HG03457 (cell line): ENCODE data around the gene PREB.
"Not testable (repeated sequence)": the region's sequence is repeated elsewhere in the genome, so short reads cannot be mapped to it uniquely, and the experiment has no call there.

ENCODE experiments used
- ATAC-seq: cut with Tn5 transposase; IDR thresholded peaks from one replicate; pipeline ENCODE4 v1.9.1; 2021; ENCODE audit warnings: moderate number of reproducible peaks; ENCODE audit not compliant: unreplicated experiment

PREB gene

DNA sequence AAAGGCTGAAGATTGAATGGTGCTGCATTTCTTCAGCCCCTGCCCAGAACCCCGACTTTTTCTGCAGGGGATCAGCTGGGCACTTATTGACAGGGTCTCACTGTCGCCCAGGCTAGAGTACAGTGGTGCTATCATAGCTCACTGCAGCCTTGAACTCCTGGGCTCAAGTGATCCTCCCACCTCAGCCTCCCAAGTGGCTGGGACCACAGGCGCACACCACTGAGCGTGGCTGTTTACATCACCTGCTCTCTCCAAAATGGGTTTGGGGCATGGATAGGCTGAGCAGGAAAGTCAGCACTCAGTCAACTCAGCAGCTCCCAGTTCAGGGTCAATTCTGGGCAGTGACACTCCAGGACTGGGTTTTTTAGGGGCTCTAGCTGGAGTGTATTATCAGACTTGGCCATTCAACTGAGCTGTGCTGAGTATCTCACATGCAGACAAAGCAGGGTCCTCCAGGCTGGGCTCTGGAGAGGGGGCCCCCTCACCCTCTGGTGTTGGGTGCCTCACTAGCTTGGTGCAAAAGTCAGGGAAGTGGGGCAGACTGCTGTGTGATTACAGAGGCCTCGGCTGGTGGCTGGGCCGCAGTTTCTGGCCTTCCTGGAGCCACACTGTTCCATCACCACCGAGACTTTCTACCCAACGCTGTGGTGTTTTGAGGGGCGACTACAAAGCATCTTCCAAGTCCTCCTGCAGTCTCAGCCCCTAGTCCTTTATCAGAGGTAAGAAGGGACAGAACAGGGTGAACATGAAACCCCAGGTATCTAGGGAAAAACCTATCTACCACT, 6.4 kb downstream of the PREB start:
- ATAC-seq: no peak

DNA sequence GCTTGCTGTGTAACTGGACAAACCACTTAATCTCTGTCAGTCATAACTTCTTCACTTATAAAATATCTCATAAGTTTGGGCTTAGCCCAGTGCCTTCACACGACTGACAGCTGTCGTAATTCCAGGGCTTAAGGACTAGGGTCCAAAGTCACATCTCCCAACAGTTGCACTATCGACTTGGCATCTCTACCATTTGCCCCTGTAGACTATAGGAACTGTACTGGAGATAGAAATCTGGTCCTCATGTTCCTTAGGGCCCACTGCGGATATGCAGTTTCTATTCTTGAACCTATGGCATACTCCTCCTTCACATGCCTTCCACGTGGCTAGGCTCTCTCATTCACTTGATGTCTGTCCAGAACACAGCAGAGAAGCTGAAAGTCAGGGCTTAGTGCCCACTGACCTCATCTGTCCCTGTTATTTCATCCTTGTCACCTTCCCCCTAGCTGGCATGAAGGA, 8.2 kb downstream of the PREB start:
- no peak for ATAC-seq

DNA sequence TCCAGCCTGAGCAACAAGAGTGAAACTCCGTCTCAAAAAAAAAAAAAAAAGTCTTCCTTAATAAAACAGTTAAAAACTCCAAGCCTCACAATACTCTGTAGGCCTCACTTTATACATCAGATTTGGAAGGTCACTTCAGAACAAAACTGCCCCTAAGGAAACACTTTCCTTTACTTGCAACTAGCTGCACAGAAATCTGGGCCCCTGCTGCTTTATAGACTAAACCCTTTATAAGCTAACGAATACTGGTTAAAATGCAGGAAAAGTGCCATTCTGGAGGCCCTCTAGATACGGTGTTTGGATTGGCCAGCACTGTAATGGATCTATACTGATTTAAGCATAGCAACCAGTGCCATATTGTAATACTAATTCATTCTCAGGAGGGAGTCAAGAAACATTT, 9.3 kb downstream of the PREB start:
- ATAC-seq: no peak

DNA sequence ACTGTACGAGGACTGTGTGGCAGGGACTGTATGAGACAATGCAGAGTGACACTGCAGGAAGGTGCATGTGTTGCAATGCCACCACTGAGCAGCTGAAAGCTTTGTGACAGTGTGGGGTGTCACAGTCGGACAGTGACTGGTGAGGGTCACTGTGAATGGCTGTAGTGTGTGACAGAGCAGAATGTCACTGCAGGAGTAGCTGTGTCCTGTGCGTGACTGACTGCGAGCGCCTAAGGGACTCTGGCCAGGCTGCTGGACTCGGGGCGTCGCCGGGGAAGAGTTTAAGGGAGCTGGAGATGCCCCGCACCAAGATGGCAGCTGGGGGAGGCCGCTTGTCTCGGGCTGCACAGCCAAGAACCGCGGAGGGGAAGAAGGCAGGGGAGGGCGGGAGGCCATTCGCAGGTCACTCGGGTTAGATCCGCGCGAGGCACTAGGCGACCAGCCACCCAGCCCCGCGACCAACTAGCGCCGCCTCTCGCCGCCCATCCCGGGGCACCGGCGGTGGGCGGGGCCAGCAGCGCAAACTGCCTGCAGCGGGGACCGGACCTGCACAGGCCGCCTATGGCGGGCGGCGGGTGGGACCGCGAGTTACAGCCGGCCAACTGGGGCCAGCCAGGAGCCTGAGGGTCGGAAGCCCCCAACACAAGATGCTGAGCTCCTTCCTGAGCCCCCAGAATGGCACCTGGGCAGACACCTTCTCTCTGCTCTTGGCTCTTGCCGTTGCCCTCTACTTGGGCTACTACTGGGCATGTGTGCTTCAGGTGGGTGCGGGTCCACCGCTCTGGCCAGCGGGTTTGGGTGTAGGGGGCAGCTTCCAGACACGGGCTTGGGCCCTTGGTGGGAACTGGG, 10.9 kb downstream of the PREB start, which contains the start of gene ABHD1:
Gene ABHD1, plus strand, starts transcription at position 514 of the 849 bp plus-strand sequence. Its CDS starts 134 bp downstream, at position 648.
- ATAC-seq: no peak

DNA sequence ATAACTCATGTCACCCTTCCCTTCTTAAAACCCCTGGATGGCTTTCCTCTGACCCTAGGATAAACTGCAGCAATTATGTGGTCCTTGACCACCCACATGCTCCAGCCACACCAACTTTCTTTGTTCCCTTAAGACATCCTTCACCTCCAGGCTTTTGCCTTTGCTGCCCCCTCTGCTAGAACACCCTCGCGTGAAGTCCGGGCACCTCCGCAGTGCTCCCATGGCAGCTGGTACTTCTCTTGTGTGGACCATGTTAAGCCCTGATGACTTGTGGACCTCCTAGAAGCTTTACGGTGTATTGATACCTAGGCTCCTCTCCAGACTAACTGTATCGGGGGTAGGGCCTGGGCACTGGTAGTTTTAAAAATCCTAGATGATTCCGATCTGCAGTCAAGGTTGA, 11.6 kb downstream of the PREB start:
- no peak for ATAC-seq

DNA sequence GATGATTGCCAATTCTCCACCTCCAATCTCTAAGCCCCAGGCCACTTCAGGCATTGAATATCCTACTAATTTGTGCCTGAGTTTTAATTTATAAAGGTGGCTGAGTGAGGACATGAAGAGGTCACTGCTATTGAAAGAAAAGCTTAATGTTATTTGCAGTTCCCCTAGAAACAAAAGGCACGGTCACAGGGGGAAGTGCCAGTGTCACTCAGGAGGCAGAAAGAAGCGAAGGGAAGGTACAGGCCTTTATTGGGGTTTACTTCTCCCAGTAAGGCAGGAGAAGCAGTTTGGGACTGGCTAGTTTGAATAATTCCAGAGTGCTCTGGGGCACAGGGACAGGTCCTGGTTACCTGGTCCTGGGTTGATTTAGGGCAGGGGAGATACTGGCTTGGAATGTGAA, 12.5 kb downstream of the PREB start:
- ATAC-seq: no peak

DNA sequence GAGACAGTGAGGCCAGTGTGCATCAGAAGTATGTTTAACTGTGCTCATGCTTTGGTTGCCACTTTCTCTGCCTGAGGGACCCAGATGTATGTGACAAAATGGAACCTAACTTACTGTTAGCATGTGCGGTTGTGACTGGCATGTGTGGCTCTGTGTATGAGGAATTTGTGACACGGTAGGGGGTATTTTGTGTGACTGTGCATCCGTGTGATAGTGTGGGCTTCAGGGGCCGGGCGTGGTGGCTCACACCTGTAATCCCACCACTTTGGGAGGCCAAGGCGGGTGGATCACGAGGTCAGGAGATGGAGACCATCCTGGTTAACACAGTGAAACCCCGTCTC, 15.1 kb downstream of the PREB start:
- ATAC-seq: not testable (repeated sequence)

DNA sequence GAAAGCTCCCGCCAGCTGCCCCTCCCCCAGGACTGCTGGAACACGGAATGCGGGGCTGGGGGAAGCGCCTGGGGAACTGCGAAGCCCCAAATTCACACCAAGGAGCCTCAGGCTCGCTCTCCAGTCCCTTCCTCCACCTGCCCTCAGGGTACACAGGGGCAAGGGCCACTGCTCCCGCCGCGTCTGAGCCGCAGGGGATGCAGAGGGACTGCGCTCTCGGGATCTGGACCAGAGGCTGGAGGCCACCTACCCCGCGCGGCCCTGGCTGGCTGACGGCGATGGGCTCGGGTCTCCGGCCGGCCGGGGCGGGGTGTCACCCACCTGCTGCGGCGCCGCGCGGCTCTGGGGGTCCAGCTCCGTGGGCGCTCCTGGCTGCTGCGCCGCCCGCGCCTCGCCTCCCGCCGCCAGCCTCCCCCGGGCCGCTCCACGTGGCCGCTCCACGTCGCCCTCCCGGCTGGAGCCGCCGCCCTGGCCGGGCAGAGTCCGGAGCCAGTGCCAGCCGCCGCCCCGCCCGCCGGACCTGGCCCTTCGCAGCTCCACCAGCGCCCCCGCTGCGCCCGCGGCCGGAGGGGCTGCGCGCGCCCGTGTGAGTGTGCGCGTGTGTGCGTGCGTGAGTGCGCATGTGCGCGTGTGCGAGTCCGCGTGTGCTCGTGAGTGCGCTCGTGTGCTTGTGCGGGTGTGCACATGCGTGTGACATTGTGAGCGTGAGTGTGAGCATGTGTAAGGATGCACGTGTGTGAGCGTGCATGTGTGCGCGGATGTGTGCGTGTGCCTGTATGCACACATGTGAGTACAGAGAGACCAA, 15.7 kb downstream of the PREB start, which contains the start of gene CGREF1:
Gene CGREF1, minus strand, starts transcription at position 604 of the 805 bp plus-strand sequence. CDS start 14,762 bp downstream, outside the sequence.
- no peak for ATAC-seq

DNA sequence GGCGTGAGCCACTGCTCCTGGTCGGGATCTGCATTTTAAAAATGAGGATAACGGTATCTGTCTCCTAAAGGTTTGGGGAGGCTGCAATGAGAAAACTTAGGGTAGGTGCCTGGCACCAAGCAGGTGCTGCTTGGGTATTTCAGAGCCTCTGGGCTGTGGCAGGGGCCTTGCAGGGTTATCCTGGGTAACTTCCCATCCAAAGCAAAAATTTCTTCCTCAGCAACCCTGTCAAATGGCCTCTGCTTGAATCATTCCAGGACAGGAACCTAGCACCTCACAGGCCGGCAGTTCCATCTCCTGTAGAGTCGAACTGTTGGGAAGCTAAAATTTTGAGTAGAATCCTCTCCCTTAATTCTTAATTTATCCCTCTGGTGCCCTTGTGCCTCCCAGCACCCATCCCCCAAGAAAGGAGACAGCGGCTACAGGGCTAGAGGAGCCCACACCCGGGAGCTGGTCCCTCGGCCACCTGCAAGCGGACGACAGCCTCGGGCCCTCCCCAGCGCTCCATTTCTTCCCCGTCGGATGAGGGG, 16.4 kb downstream of the PREB start:
- ATAC-seq: no peak

DNA sequence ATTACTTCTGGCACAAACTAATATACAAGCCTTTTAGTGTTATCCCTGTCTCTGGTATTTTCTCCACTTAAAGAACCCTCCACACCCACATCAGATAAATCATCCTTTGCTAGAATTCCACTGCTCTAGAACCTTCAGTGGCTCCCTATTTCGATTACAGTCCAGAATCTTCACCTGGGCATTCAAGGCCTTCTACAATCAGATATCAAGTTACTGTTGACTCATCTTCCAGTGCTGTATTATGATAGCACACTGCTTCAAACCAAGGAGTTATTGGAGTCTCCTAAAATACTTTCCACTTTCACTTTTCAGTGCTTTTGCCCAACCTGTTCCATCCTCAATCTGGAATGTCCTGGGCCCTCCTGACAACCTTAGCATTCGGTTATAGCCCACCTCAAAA, 18.9 kb downstream of the PREB start:
- no peak for ATAC-seq

DNA sequence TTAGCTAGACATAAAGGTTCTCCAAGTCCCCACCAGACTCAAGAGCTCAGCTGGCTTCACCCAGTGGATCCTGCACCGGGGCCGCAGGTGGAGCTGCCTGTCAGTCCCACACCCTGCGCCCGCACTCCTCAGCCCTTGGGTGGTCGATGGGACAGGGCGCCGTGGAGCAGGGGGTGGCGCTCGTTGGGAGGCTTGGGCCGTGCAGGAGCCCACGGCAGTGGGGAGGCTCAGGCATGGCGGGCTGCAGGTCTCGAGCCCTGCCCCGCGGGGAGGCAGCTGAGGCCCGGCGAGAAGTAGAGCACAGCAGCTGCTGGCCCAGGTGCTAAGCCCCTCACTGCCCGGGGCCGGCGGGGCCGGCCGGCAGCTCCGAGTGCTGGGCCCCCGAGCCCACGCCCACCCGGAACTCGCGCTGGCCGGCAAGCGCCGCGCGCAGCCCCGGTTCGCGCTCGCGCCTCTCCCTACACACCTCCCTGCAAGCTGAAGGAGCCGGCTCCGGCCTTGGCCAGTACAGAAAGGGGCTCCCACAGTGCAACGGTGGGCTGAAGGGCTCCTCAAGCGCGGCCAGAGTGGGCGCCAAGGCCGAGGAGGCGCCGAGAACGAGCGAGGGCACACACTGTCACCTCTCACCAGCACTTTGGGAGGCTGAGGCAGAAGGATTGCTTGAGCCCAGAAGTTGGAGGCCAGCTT, 22.9 kb downstream of the PREB start:
- not testable (repeated sequence) for ATAC-seq

DNA sequence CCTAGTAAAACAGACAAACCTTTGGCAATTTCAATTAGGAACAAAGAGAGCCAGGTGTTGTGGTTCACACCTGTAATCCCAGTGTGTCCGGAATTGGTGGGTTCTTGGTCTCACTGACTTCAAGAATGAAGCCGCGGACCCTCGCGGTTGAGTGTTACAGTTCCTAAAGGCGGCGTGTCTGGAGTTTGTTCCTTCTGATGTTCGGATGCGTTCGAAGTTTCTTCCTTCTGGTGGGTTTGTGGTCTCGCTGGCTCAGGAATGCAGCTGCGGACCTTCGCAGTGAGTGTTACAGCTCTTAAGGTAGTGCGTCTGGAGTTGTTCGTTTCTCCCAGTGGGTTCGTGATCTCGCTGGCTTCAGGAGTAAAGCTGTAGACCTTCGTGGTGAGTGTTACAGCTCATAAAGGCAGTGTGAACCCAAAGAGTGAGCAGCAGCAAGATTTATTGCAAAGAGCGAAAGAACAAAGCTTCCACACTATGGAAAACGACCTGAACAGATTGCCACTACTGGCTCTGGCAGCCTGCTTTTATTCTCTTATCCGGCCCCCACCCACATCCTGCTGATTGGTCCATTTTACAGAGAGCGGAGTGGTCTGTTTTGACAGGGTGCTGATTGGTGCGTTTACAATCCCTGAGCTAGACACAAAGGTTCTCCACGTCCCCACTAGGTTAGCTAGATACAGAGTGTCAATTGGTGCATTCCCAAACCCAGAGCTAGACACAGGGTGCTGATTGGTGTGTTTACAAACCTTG, 23.7 kb downstream of the PREB start:
- not testable (repeated sequence) for ATAC-seq

DNA sequence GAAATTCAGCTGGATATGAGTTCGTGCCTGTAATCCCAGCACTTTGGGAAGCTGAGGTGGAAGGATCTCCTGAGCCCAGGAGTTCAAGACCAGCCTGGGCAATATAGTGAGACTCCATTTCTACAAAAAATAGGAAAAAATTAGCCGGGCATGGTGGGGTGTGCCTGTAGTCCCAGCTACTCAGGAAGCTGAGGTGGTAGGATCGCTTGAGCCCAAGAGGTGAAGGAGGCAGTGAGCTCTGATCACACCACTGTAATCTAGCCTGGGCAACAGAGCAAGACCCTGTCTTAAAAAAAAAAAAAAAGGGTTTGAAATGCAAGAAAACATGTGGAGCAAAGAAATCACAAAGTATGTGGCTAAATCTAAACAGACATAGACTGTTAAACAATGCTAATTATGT, 25.4 kb downstream of the PREB start:
- ATAC-seq: no peak

DNA sequence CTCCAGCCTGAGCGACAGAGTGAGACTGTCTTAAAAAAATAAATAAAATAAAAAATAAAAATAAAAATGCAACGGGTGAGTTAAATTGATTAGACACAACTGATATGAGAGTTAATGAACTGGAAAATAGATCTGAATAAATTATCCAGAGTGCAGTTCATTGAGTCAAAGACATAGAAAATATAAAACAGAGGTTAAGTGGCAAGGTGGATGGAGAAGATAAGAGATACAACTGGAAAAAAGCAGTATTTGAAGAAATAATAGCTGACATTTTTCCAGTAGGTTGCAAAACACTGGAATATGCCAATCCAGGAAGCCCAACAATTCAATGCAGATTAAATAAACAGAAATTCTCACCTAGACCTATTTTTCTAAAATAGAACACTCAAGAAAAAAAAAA, 26.2 kb downstream of the PREB start:
- no peak for ATAC-seq

DNA sequence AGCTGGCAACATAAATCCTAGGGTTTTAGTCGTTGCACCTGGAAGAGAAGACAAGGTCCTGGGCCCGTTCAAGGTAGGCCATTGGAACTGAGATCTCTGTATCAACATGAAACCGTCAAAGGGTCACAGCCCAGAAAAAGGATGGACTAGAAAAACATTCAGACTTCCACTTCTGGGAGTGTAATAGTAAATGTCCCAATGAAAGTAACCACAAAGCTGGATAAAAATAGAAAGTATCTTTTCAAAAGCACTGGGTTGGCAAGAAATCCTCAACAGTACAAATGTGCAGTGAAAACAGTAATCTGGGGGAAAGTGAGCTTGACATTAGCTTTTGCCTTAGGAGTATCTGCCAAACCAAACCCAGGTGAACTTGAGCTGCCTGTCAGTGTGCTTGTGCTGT, 28.5 kb downstream of the PREB start:
- ATAC-seq: no peak

DNA sequence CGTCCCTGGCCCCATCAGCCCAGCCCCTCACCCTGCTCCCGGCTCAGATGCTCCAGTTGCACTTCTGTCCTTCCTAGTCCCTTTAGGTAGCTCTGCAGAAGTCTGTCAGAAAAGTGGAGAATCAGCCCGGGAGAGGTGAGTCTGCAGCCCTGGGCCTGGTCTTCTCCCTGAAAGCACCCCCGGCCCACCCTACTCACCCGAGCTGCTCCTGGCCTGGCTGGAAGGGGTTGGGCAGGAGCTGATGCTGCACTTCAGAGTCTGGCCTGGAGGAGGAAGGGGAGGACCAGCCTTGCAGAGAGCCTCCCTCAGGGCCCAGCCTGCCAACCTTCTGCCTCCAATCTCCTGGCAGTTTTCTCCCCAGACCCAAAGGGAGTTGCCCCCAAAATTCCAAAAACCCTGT, 32.1 kb downstream of the PREB start:
- no peak for ATAC-seq

DNA sequence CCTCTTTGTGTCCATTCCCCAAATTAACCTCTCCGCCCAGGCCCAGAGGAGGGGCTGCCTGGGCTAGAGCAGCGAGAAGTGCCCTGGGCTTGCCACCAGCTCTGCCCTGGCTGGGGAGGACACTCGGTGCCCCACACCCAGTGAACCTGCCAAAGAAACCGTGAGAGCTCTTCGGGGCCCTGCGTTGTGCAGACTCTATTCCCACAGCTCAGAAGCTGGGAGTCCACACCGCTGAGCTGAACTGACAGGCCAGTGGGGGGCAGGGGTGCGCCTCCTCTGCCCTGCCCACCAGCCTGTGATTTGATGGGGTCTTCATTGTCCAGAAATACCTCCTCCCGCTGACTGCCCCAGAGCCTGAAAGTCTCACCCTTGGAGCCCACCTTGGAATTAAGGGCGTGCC, 34.4 kb downstream of the PREB start:
- no peak for ATAC-seq

DNA sequence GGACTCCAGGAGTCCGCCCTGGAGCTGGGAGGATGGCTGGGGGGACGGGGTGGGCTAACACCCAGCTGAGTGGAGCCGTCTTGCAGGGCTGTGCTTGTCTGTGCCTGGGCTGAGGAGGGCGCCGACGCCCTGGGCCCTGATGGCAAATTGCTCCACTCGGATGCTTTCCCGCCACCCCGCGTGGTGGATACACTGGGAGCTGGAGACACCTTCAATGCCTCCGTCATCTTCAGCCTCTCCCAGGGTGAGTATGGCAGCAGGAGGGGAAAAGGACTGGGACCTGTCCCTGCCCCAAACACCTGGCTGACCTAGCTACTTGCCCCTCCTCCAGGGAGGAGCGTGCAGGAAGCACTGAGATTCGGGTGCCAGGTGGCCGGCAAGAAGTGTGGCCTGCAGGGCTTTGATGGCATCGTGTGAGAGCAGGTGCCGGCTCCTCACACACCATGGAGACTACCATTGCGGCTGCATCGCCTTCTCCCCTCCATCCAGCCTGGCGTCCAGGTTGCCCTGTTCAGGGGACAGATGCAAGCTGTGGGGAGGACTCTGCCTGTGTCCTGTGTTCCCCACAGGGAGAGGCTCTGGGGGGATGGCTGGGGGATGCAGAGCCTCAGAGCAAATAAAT, 35.0 kb downstream of the PREB start:
- no peak for ATAC-seq

DNA sequence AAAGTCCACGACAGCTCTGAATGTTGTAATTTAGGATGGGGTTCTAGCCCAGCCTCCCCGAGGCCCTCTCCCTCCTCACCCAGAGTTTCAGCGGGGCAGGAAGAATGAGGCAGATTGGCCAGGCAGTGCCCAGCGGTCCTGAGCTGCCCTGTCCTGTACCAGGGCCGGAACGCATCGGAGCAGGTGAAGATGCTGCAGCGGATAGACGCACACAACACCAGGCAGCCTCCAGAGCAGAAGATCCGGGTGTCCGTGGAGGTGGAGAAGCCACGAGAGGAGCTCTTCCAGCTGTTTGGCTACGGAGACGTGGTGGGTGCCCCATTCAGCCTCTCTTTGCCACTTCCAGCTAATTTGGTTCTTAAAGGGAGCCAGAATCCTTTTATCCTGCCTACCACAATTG, 37.1 kb downstream of the PREB start:
- no peak for ATAC-seq
